Trophoblast cell (in vitro differentiated cells and primary cell): ENCODE data around the gene TCEA2.
A peak's percentile ranks its signal among the peaks of the same experiment; 100 is the strongest.

ENCODE experiments used
- DNase-seq, 2 donors: peaks; one replicate each; pipeline ENCODE4 v3.0.0-alpha.2; 2016
- H2AFZ ChIP-seq: 2 replicates; pipeline ENCODE4 v1.6.1; 2013; ENCODE audit warnings: low read length, moderate library complexity, mild to moderate bottlenecking; ENCODE audit not compliant: insufficient read depth, poor library complexity
- H2AK5ac ChIP-seq: 2 replicates; pipeline ENCODE4 v1.6.1; 2013; ENCODE audit warnings: mild to moderate bottlenecking, low read length
- H2BK120ac ChIP-seq: 2 replicates; pipeline ENCODE4 v1.6.1; 2013; ENCODE audit warnings: low read length, mild to moderate bottlenecking, moderate library complexity; ENCODE audit not compliant: insufficient read depth, poor library complexity
- H2BK12ac ChIP-seq: 2 replicates; pipeline ENCODE4 v1.6.1; 2013; ENCODE audit warnings: mild to moderate bottlenecking, low read length, moderate library complexity
- H2BK5ac ChIP-seq: 2 replicates; pipeline ENCODE4 v1.6.1; 2013; ENCODE audit warnings: low read length, low read depth, moderate library complexity, mild to moderate bottlenecking; ENCODE audit not compliant: poor library complexity
- H3K14ac ChIP-seq: 2 replicates; pipeline ENCODE4 v1.6.1; 2013; ENCODE audit warnings: mild to moderate bottlenecking, low read length
- H3K18ac ChIP-seq: 2 replicates; pipeline ENCODE4 v1.6.1; 2013; ENCODE audit warnings: mild to moderate bottlenecking, low read length
- H3K23ac ChIP-seq: 2 replicates; pipeline ENCODE4 v1.6.1; 2013; ENCODE audit warnings: low read length
- H3K27ac ChIP-seq: 2 replicates; pipeline ENCODE4 v1.5.1; 2013; ENCODE audit warnings: low read depth, mild to moderate bottlenecking, inconsistent platforms, low read length, moderate library complexity
- H3K27me3 ChIP-seq: 2 replicates; pipeline ENCODE4 v1.6.1; 2013; ENCODE audit warnings: inconsistent platforms, mild to moderate bottlenecking, low read length, moderate library complexity; ENCODE audit not compliant: insufficient read depth
- H3K36me3 ChIP-seq, 2 experiments: 1 replicate in 1 of 2; 2 replicates in 1 of 2; pipeline ENCODE4 v1.6.1; 2013; ENCODE audit warnings: low read length in 2 of 2, mild to moderate bottlenecking in 2 of 2, moderate library complexity in 1 of 2; ENCODE audit not compliant: insufficient read depth in 2 of 2, control insufficient read depth in 1 of 2
- H3K4ac ChIP-seq: 2 replicates; pipeline ENCODE4 v1.6.1; 2013; ENCODE audit warnings: low read depth, mild to moderate bottlenecking, low read length, moderate library complexity
- H3K4me1 ChIP-seq, 2 experiments: 1 replicate in 1 of 2; 2 replicates in 1 of 2; pipeline ENCODE4 v1.6.1; 2013; ENCODE audit warnings: low read length in 2 of 2, mild to moderate bottlenecking in 2 of 2, moderate library complexity in 1 of 2; ENCODE audit not compliant: insufficient read depth in 2 of 2, control insufficient read depth in 1 of 2
- H3K4me2 ChIP-seq: 2 replicates; pipeline ENCODE4 v1.6.1; 2013; ENCODE audit warnings: inconsistent platforms, mild to moderate bottlenecking, low read length, moderate library complexity
- H3K4me3 ChIP-seq: 2 replicates; pipeline ENCODE4 v1.5.1; 2013; ENCODE audit warnings: mild to moderate bottlenecking, low read depth, low read length, inconsistent platforms
- H3K79me1 ChIP-seq: one replicate; pipeline ENCODE4 v1.6.1; 2013; ENCODE audit warnings: low read length
- H3K79me2 ChIP-seq: 2 replicates; pipeline ENCODE4 v1.6.1; 2013; ENCODE audit warnings: low read length, mild to moderate bottlenecking; ENCODE audit not compliant: control insufficient read depth, insufficient read depth, poor library complexity
- H3K9ac ChIP-seq: 2 replicates; pipeline ENCODE4 v1.6.1; 2013; ENCODE audit warnings: mild to moderate bottlenecking, low read length
- H3K9me3 ChIP-seq: 2 replicates; pipeline ENCODE4 v1.6.1; 2013; ENCODE audit warnings: low read depth, mild to moderate bottlenecking, control low read depth, inconsistent platforms, low read length; ENCODE audit not compliant: insufficient read depth
- H4K12ac ChIP-seq: 2 replicates; pipeline ENCODE4 v1.6.1; 2013; ENCODE audit warnings: low read depth, mild to moderate bottlenecking, low read length, moderate library complexity
- H4K8ac ChIP-seq: 2 replicates; pipeline ENCODE4 v1.6.1; 2013; ENCODE audit warnings: low read depth, mild to moderate bottlenecking, low read length, moderate library complexity
- H4K91ac ChIP-seq: one replicate; pipeline ENCODE4 v1.6.1; 2013; ENCODE audit warnings: low read depth, mild to moderate bottlenecking, low read length, moderate library complexity
- WGBS: extraction: QIAGEN DNeasy Blood & Tissue Kit; methylation state at CpG from one replicate; pipeline ENCODE4 v1.1.7; 2013; ENCODE audit warnings: missing lambda C conversion rate; ENCODE audit not compliant: insufficient read length, insufficient coverage; ENCODE audit errors: extremely low coverage; 5-methylcytosine and 5-hydroxymethylcytosine counted together

The TCEA2 gene

DNA sequence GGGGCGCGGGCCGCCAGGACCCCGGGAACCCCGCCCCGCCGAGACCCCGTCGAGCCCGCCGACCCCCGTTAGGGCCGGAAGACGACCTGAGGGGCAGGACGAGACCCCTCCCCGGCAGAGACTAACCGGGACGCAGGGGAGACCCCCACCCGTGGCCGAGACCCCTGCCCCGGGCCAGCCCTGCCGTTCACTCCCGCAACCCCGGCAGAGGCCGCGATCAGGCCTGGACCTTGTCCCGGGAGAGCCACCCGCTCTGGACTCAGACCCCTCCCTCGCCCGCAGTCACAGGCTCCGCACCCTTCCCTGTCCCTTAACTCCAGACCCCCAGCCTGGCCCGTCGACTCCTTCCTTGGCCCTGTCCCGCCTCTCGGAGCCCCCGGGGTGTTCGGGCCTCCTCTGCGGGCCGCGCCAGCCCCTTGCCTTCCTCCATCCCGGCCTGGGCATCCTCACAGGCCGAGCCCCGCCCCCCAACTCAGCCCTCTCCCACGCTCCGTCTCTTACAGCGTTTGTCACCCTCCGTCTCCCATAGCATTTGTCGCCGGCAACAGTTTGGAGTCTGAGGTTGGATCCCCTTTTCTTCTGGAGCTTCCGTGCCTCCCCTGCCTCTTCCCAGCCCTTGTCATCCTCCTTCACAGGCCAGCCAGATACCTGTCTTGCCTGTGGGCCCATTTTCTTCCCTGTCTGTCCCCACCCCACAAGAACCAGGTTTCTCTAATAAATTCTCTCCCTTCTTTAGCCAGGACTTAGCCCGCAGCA lies 569 bp downstream of the TCEA2 start:
- Histone ChIP-seq H3K9me3 (no peaks in the 10 kb centered on the region), H3K79me1 (peaks cover 12% of the 10 kb centered on the region), H3K4me3 (peak overlapping the region; percentile 88), H3K27ac (no peak overlapping the region), H3K4ac (peak overlapping the region; percentile 89), H3K79me2 (peaks cover 12% of the 10 kb centered on the region), H3K4me1 (peaks cover 15 to 19% of the 10 kb centered on the region in 2 experiments), H4K8ac (peak overlapping the region; percentile 94), H3K4me2 (peak overlapping the region; percentile 92), H3K9ac (peak overlapping the region; percentile 75), H3K18ac (peak overlapping the region; percentile 98), H2BK120ac (peak overlapping the region; percentile 77), H3K27me3 (no peaks in the 10 kb centered on the region), H2BK12ac (peak overlapping the region; percentile 30), H4K12ac (peak overlapping the region; percentile 91), H3K14ac (peak overlapping the region; percentile 97), H2AFZ (peak overlapping the region; percentile 86), H2BK5ac (peak overlapping the region; percentile 59), H3K36me3 (no peaks in the 10 kb centered on the region), H4K91ac (peak overlapping the region; percentile 92), H2AK5ac (peak overlapping the region; percentile 92), H3K23ac (no peak overlapping the region)
- no CpG with 5 or more reads among the region's 51 CpGs for WGBS
- DNase-seq: no peak

- no peak overlapping the region for H3K14ac ChIP-seq
- H3K18ac ChIP-seq: no peak overlapping the region
- H2BK12ac ChIP-seq: no peak overlapping the region
These were observed 1.2 kb downstream of the TCEA2 start for GRCh38 chr20:64064145-64064698.

GRCh38 chr20:64065062-64065973 lies 2.3 kb downstream of the TCEA2 start:
- Histone ChIP-seq H3K4me2 (no peak overlapping the region), H4K91ac (no peak overlapping the region), H3K27ac (no peak overlapping the region), H3K79me1 (peaks cover 12% of the 10 kb centered on the region), H3K14ac (no peak overlapping the region), H3K4me1 (peaks cover 15 to 19% of the 10 kb centered on the region in 2 experiments), H4K8ac (no peak overlapping the region), H3K18ac (no peak overlapping the region), H2BK5ac (no peak overlapping the region), H2BK12ac (no peak overlapping the region), H2AK5ac (no peak overlapping the region), H2BK120ac (no peak overlapping the region), H3K4ac (no peak overlapping the region), H3K79me2 (peaks cover 12% of the 10 kb centered on the region), H3K4me3 (no peak overlapping the region), H3K9me3 (no peaks in the 10 kb centered on the region), H3K27me3 (no peaks in the 10 kb centered on the region), H2AFZ (no peak overlapping the region), H3K9ac (no peak overlapping the region), H3K23ac (no peak overlapping the region), H4K12ac (no peak overlapping the region), H3K36me3 (no peaks in the 10 kb centered on the region)
- no peak for DNase-seq
- no CpG with 5 or more reads among the region's 27 CpGs for WGBS

More at GRCh38 chr20:64064145-64064698, 1.2 kb downstream of the TCEA2 start:
- WGBS: no CpG with 5 or more reads among the region's 12 CpGs
- peak overlapping the region; percentile 92 for H3K4me2 ChIP-seq
- no peaks in the 10 kb centered on the region for H3K9me3 ChIP-seq
- no peak overlapping the region for H3K9ac ChIP-seq
- no peaks in the 10 kb centered on the region for H3K27me3 ChIP-seq
- H3K4me3 ChIP-seq: no peak overlapping the region
- no peak for DNase-seq
- H4K12ac ChIP-seq: peak overlapping the region; percentile 35
- H3K4me1 ChIP-seq: peaks cover 15 to 19% of the 10 kb centered on the region in 2 experiments
- H3K4ac ChIP-seq: no peak overlapping the region
- no peaks in the 10 kb centered on the region for H3K36me3 ChIP-seq
- no peak overlapping the region for H4K91ac ChIP-seq
- no peak overlapping the region for H2AK5ac ChIP-seq
- H3K23ac ChIP-seq: no peak overlapping the region
- H4K8ac ChIP-seq: no peak overlapping the region
- peaks cover 12% of the 10 kb centered on the region for H3K79me2 ChIP-seq
- H3K79me1 ChIP-seq: peaks cover 12% of the 10 kb centered on the region
- no peak overlapping the region for H2AFZ ChIP-seq
- H2BK120ac ChIP-seq: no peak overlapping the region
- no peak overlapping the region for H2BK5ac ChIP-seq
- no peak overlapping the region for H3K27ac ChIP-seq

DNA sequence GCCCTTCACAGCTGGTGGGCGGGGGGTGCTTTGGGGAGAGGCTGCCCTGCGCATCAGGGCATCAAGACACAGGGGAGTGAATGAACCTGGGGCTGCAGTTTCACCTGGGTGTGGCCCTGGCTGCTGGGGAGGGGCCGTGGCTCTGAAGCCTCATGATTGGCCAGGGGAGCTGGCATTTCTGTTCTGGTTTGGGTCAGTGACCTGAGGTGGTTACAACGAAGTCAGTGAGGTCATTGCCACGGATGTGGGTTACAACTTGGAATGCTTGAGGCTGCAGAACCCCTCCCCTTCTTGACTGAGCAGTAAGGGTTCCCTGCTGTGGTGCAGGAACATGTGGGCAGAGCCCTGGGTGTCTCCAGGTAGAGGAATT lies 3.0 kb downstream of the TCEA2 start:
- no peak overlapping the region for H2BK12ac ChIP-seq
- H3K79me1 ChIP-seq: peaks cover 12% of the 10 kb centered on the region
- no peak overlapping the region for H2BK5ac ChIP-seq
- H3K79me2 ChIP-seq: peaks cover 12% of the 10 kb centered on the region
- no peak overlapping the region for H3K4ac ChIP-seq
- H3K27me3 ChIP-seq: no peaks in the 10 kb centered on the region
- no peak overlapping the region for H3K27ac ChIP-seq
- H4K91ac ChIP-seq: no peak overlapping the region
- no peak for DNase-seq
- no peak overlapping the region for H2AK5ac ChIP-seq
- no peak overlapping the region for H3K18ac ChIP-seq
- WGBS: no CpG with 5 or more reads among the region's 5 CpGs
- peaks cover 15 to 19% of the 10 kb centered on the region in 2 experiments for H3K4me1 ChIP-seq
- no peak overlapping the region for H3K4me2 ChIP-seq
- H4K8ac ChIP-seq: no peak overlapping the region
- no peak overlapping the region for H2BK120ac ChIP-seq
- H4K12ac ChIP-seq: no peak overlapping the region
- H3K36me3 ChIP-seq: no peaks in the 10 kb centered on the region
- H3K14ac ChIP-seq: no peak overlapping the region
- H3K4me3 ChIP-seq: no peak overlapping the region
- no peak overlapping the region for H3K23ac ChIP-seq
- no peak overlapping the region for H2AFZ ChIP-seq
- no peaks in the 10 kb centered on the region for H3K9me3 ChIP-seq
- no peak overlapping the region for H3K9ac ChIP-seq
